ENCODE results near the gene TCF3.

GRCh38 chr19:1668048-1668485 is 15.7 kb upstream of the TCF3 start:
- TF ChIP-seq CTCF (IDR thresholded peaks at IDR 0.05) (no peak), POLR2A (IDR thresholded peaks at IDR 0.05) (no peak)
